Measurements from ENCODE around the gene PRDX6.

Gene PRDX6

GRCh38 chr1:173477286-173478093, at the start of gene PRDX6:
Gene PRDX6, plus strand, starts transcription at chr1:173477335. Its CDS starts 63 bp downstream, at chr1:173477398.
- Histone ChIP-seq H3K4me1 (ENCODE audit: control insufficient read depth, insufficient read depth, low read length) (peaks cover 19% of the 10 kb centered on the region), H3K9me3 (ENCODE audit: control insufficient read depth, insufficient read depth, low read depth, low read length) (peaks cover under 1% of the 10 kb centered on the region; the same call in 1 of the 2 replicates), H3K27me3 (ENCODE audit: control insufficient read depth, insufficient read depth, low read length) (no peaks in the 10 kb centered on the region), H3K4me3 (ENCODE audit: low read depth, low read length) (peak within 1 kb of the TSS; percentile 99), H3K36me3 (ENCODE audit: control insufficient read depth, insufficient read depth, low read length) (peaks cover 44% of the 10 kb centered on the region), H3K27ac (ENCODE audit: low read depth, low read length) (peak within 1 kb of the TSS; percentile 87), H3K9ac (ENCODE audit: low read length) (peak within 1 kb of the TSS; percentile 98)

DNA sequence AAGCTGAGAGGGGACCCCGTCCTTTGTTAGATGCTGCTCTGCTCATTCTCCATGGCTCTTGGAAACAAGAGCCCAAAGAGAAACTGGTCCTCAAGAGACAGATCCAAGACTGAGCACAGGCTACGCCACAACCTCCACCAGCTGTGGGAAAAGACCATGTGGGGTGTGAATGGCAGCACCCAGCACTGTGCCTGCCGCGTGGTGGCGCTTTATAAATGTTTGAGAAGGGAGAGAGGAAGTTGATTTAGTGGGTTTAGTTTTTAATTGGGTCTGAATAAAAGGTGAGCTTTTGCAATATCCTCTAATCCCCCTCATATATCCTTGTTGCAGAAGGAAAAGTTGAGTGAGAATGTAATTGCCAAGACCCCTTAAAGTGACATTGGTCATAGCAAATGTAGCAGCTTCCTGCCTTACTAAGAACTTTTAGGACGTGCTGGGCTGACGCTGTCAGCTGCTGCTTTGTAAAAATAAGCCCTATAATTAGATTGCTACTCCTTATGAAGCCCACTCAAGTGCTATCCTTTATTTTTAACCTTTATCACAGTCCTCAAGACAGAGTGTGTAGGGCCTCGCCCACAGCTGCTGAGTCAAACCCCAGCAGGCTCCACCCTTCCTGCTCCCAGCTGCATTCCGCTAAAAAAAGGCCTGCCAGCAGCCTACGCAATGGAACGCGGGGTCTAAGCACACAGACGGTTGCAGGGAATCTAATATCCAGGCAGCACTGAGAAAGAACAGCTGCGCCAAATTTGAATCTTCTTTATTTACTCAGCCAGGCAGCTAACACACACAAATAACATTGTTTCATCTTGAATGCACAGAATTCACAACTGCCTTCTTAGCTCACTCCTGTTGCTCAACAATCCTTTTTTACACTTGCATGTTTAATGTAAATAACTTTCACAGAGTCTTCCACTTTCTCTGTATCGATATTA, 47.4 kb upstream of the PRDX6 start:
- Histone ChIP-seq H3K9me3 (ENCODE audit: control insufficient read depth, insufficient read depth, low read depth, low read length) (no peaks in the 10 kb centered on the region), H3K9ac (ENCODE audit: low read length) (peak overlapping the region; percentile 29), H3K4me1 (ENCODE audit: control insufficient read depth, insufficient read depth, low read length) (peaks cover 32% of the 10 kb centered on the region), H3K27ac (ENCODE audit: low read depth, low read length) (peak overlapping the region; percentile 81), H3K36me3 (ENCODE audit: control insufficient read depth, insufficient read depth, low read length) (no peaks in the 10 kb centered on the region), H3K4me3 (ENCODE audit: low read depth, low read length) (peak overlapping the region; percentile 34), H3K27me3 (ENCODE audit: control insufficient read depth, insufficient read depth, low read length) (no peaks in the 10 kb centered on the region)

DNA sequence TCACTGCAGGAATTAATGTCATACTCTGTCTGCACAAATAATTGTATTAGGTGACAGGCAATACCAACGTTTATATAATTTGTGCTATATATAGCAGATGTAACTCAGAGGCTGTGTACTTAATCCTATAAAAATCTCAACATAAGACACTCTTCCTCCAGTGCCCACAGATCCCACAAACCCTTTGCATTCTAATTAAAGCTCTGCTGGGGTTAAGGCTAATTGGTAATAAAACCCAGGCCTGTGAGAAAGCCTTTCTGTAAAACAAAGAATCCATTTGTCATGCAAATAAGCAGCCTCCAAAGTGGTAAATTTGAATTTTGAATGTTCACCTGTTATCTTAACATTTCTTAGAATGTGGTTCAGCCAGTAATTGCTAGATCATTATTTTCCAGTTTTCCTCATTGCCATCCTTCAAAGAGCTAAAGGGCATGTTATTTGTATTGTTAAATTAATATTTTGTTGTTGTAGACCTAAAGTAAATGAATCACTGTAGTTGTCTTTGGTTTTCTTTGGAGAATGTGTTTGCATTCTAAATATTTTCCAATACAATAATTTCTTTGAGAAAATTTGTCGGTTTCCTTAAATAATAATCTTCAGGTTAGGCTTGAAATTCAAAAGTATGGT, 46.3 kb upstream of the PRDX6 start:
- Histone ChIP-seq H3K4me1 (ENCODE audit: control insufficient read depth, insufficient read depth, low read length) (peaks cover 28% of the 10 kb centered on the region), H3K27ac (ENCODE audit: low read depth, low read length) (peak overlapping the region; percentile 81), H3K27me3 (ENCODE audit: control insufficient read depth, insufficient read depth, low read length) (no peaks in the 10 kb centered on the region), H3K36me3 (ENCODE audit: control insufficient read depth, insufficient read depth, low read length) (no peaks in the 10 kb centered on the region), H3K9me3 (ENCODE audit: control insufficient read depth, insufficient read depth, low read depth, low read length) (no peaks in the 10 kb centered on the region), H3K4me3 (ENCODE audit: low read depth, low read length) (peak overlapping the region; percentile 34), H3K9ac (ENCODE audit: low read length) (no peak overlapping the region)

DNA sequence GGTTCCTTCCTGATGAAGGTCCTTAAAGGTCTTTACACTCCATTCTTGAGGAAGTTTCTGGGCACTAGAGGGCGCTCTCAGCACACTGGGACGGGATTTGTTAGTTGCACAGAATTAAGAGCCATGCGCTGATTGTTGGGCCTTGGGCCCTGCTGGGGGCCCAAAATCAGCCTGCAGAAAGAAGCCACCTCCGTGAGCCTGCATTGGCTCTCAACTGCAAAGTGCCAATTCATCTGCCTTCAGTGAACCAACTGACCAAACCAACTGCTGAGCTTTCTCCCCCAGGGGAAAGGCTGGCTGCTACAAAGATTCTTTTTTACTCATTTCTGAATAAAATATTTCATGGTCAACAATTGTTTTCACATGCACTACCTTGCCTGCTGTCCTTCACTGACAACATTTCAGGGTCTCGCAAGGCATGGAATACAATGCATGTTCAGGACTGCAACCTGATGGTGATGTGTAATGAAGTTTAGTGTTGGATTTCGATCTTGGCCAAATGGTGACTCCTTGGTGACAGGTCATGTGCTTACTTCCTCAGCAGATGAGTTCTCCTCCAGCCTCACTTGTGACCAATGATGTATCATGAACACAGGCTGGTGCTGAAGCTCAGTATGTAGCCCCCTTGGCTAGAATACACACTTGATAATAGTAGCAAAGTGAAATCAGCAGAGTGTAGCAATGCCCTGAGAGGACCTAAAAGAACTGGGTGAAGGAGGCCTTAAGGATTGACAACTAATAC, 45.7 kb upstream of the PRDX6 start:
- no peaks in the 10 kb centered on the region for H3K27me3 ChIP-seq (ENCODE audit: control insufficient read depth, insufficient read depth, low read length)
- H3K4me3 ChIP-seq (ENCODE audit: low read depth, low read length) = no peak overlapping the region; the same call in 1 of the 2 replicates
- no peaks in the 10 kb centered on the region for H3K36me3 ChIP-seq (ENCODE audit: control insufficient read depth, insufficient read depth, low read length)
- no peaks in the 10 kb centered on the region for H3K9me3 ChIP-seq (ENCODE audit: control insufficient read depth, insufficient read depth, low read depth, low read length)
- H3K4me1 ChIP-seq (ENCODE audit: control insufficient read depth, insufficient read depth, low read length) = peaks cover 28% of the 10 kb centered on the region
- H3K9ac ChIP-seq (ENCODE audit: low read length) = no peak overlapping the region
- peak overlapping the region; percentile 81; the same call in 1 of the 2 replicates for H3K27ac ChIP-seq (ENCODE audit: low read depth, low read length)

GRCh38 chr1:173432331-173432730, 44.8 kb upstream of the PRDX6 start:
- Histone ChIP-seq H3K9me3 (ENCODE audit: control insufficient read depth, insufficient read depth, low read depth, low read length) (no peaks in the 10 kb centered on the region), H3K4me3 (ENCODE audit: low read depth, low read length) (no peak overlapping the region), H3K36me3 (ENCODE audit: control insufficient read depth, insufficient read depth, low read length) (no peaks in the 10 kb centered on the region), H3K9ac (ENCODE audit: low read length) (no peak overlapping the region), H3K27me3 (ENCODE audit: control insufficient read depth, insufficient read depth, low read length) (no peaks in the 10 kb centered on the region), H3K4me1 (ENCODE audit: control insufficient read depth, insufficient read depth, low read length) (peaks cover 28% of the 10 kb centered on the region), H3K27ac (ENCODE audit: low read depth, low read length) (no peak overlapping the region)

- Histone ChIP-seq H3K27me3 (ENCODE audit: control insufficient read depth, insufficient read depth, low read length) (no peaks in the 10 kb centered on the region), H3K4me3 (ENCODE audit: low read depth, low read length) (no peak overlapping the region), H3K4me1 (ENCODE audit: control insufficient read depth, insufficient read depth, low read length) (peaks cover 28% of the 10 kb centered on the region), H3K9me3 (ENCODE audit: control insufficient read depth, insufficient read depth, low read depth, low read length) (no peaks in the 10 kb centered on the region), H3K9ac (ENCODE audit: low read length) (no peak overlapping the region), H3K36me3 (ENCODE audit: control insufficient read depth, insufficient read depth, low read length) (no peaks in the 10 kb centered on the region), H3K27ac (ENCODE audit: low read depth, low read length) (no peak overlapping the region)
These were observed 43.3 kb upstream of the PRDX6 start for GRCh38 chr1:173433751-173434326.

- H3K27ac ChIP-seq (ENCODE audit: low read depth, low read length) = no peak overlapping the region
- H3K36me3 ChIP-seq (ENCODE audit: control insufficient read depth, insufficient read depth, low read length) = no peaks in the 10 kb centered on the region; the same call in 1 of the 2 replicates
- H3K4me1 ChIP-seq (ENCODE audit: control insufficient read depth, insufficient read depth, low read length) = peaks cover 6% of the 10 kb centered on the region
- H3K9me3 ChIP-seq (ENCODE audit: control insufficient read depth, insufficient read depth, low read depth, low read length) = no peaks in the 10 kb centered on the region
- no peak overlapping the region for H3K9ac ChIP-seq (ENCODE audit: low read length)
- H3K27me3 ChIP-seq (ENCODE audit: control insufficient read depth, insufficient read depth, low read length) = no peaks in the 10 kb centered on the region
- H3K4me3 ChIP-seq (ENCODE audit: low read depth, low read length) = no peak overlapping the region
These were observed 40.2 kb upstream of the PRDX6 start for GRCh38 chr1:173436841-173437428.

DNA sequence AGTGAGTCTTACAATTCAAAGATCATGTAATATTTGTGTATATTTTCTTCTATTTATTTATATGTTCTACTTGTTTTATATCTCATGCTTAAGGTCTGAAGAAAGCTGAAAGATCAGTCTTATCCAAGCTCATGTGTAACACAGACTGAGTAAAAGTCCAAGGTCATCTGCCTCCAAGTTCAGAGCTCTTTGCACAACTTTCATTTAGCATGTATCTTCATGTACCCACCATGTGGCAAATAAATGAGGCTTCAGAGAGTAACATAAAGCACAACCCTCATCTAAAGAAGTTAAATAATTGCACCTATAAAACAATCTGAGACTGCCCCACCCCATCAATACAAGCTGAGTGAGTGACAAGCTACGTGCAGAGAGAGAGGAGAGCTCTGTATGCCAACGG, 38.5 kb upstream of the PRDX6 start:
- Histone ChIP-seq H3K4me1 (ENCODE audit: control insufficient read depth, insufficient read depth, low read length) (peaks cover 5% of the 10 kb centered on the region; the same call in 1 of the 2 replicates), H3K27me3 (ENCODE audit: control insufficient read depth, insufficient read depth, low read length) (no peaks in the 10 kb centered on the region), H3K36me3 (ENCODE audit: control insufficient read depth, insufficient read depth, low read length) (no peaks in the 10 kb centered on the region; the same call in 1 of the 2 replicates), H3K4me3 (ENCODE audit: low read depth, low read length) (no peak overlapping the region), H3K9me3 (ENCODE audit: control insufficient read depth, insufficient read depth, low read depth, low read length) (no peaks in the 10 kb centered on the region), H3K9ac (ENCODE audit: low read length) (no peak overlapping the region), H3K27ac (ENCODE audit: low read depth, low read length) (no peak overlapping the region)

DNA sequence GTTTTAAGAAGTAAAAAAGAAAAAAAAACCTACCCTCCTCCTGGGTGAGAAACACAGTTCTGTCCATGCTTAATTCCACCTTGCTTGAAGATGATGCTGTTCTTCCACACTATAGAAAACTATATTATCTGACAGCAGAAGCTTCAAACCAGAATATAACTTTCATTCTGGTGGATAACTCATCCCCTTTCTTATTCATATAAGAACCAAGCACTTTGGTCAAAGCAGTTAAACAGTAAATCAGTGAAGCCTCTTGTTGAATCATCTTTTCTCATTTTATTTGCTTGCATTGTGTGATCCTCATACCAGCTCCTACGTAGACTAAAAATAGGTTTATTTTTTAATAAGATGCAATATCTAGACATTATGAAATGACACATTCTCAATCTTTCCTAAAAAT, 36.7 kb upstream of the PRDX6 start:
- H3K9me3 ChIP-seq (ENCODE audit: control insufficient read depth, insufficient read depth, low read depth, low read length) = peaks cover 3% of the 10 kb centered on the region; the same call in 1 of the 2 replicates
- peaks cover 13% of the 10 kb centered on the region; the same call in 1 of the 2 replicates for H3K4me1 ChIP-seq (ENCODE audit: control insufficient read depth, insufficient read depth, low read length)
- H3K9ac ChIP-seq (ENCODE audit: low read length) = no peak overlapping the region
- H3K36me3 ChIP-seq (ENCODE audit: control insufficient read depth, insufficient read depth, low read length) = peaks cover 3% of the 10 kb centered on the region; the same call in 1 of the 2 replicates
- H3K27ac ChIP-seq (ENCODE audit: low read depth, low read length) = no peak overlapping the region
- no peaks in the 10 kb centered on the region for H3K27me3 ChIP-seq (ENCODE audit: control insufficient read depth, insufficient read depth, low read length)
- H3K4me3 ChIP-seq (ENCODE audit: low read depth, low read length) = no peak overlapping the region

Data from HUES6 (cell line).